Mucosa of stomach (tissue), 1 donor: ENCODE measurements around the gene GUCY2D.

Experiments used
- H3K27me3 ChIP-seq: one replicate; pipeline ENCODE4 v1.7.0; 2013; ENCODE audit warnings: mild to moderate bottlenecking, low read length; ENCODE audit not compliant: control insufficient read depth, insufficient read depth
- H3K36me3 ChIP-seq: one replicate; pipeline ENCODE4 v1.7.0; 2013; ENCODE audit warnings: low read length; ENCODE audit not compliant: control insufficient read depth, insufficient read depth
- H3K4me1 ChIP-seq: one replicate; pipeline ENCODE4 v1.7.0; 2013; ENCODE audit warnings: mild to moderate bottlenecking, low read length; ENCODE audit not compliant: control insufficient read depth, insufficient read depth
- H3K4me3 ChIP-seq: one replicate; pipeline ENCODE4 v1.7.0; 2013; ENCODE audit warnings: low read length
- H3K9ac ChIP-seq: one replicate; pipeline ENCODE4 v1.7.0; 2013; ENCODE audit warnings: mild to moderate bottlenecking, low read length, moderate library complexity
- H3K9me3 ChIP-seq: one replicate; pipeline ENCODE4 v1.7.0; 2013; ENCODE audit warnings: mild to moderate bottlenecking, low read length, moderate library complexity; ENCODE audit not compliant: control insufficient read depth
- donor health status: Pancreatic carcinoma.

Gene GUCY2D

DNA sequence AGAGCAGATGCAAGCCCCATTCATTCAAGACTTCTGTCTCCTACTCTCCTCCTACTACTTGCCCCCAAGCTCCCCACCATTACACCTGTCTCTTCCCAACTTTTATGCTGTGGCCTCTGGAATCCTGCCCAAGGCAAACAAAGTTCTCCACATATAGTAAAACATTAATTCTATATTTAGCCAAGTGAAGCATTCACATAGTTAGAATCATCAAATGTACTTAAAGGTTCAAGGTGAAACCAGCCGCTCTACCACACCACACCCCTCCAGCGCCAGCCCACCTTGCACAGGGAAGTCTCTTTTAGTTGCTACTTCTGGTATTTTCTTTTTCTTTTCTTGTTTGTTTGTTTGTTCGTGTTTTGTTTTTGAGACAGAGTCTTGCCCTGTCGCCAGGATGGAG is 25.4 kb upstream of the GUCY2D start:
- Histone ChIP-seq H3K9ac (no peak overlapping the region), H3K27me3 (peaks cover 6% of the 10 kb centered on the region), H3K4me3 (no peak overlapping the region), H3K9me3 (no peaks in the 10 kb centered on the region), H3K36me3 (no peaks in the 10 kb centered on the region), H3K4me1 (no peaks in the 10 kb centered on the region)

DNA sequence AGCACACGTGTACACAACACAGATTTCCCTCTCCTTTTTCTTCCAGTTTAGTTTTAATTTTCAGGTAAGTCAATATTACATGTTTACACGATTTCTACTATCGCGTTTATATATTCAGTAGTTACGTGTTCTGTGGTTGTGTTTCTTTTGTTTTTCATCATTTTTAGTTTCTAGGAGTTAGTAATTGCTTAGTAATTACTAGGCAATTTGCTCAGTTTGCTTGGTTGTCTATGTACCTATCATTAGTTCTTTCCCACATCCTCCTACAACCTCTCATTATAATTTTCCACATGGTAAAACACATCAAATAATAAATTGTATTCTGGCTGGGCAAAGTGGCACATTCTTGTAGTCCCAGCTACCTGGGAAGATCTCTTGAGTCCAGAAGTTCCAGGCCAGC is 24.6 kb upstream of the GUCY2D start:
- no peaks in the 10 kb centered on the region for H3K9me3 ChIP-seq
- peaks cover 6% of the 10 kb centered on the region for H3K27me3 ChIP-seq
- H3K4me3 ChIP-seq, result no peak overlapping the region
- no peaks in the 10 kb centered on the region for H3K36me3 ChIP-seq
- no peaks in the 10 kb centered on the region for H3K4me1 ChIP-seq
- no peak overlapping the region for H3K9ac ChIP-seq

DNA sequence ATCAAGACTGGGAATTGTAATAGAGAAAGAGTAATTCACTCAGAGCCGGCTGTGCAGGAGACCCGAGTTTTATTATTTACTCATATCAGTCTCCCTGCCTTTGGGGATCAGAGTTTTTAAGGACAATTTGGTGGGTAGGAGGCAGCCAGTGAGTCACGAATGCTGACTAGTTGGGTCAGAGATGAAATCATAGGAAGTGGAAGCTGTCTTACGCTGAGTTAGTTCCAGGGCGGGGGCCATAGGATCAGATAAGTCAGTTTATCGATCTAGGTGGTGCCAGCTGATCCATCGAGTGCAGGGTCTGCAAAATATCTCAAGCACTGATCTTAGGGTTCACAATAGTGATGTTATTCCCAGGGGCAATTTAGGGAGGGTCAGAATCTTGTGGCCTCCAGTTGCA is 20.2 kb upstream of the GUCY2D start:
- H3K9me3 ChIP-seq, result no peaks in the 10 kb centered on the region
- H3K27me3 ChIP-seq, result peaks cover 6% of the 10 kb centered on the region
- H3K4me1 ChIP-seq, result no peaks in the 10 kb centered on the region
- no peak overlapping the region for H3K9ac ChIP-seq
- no peaks in the 10 kb centered on the region for H3K36me3 ChIP-seq
- H3K4me3 ChIP-seq, result no peak overlapping the region

DNA sequence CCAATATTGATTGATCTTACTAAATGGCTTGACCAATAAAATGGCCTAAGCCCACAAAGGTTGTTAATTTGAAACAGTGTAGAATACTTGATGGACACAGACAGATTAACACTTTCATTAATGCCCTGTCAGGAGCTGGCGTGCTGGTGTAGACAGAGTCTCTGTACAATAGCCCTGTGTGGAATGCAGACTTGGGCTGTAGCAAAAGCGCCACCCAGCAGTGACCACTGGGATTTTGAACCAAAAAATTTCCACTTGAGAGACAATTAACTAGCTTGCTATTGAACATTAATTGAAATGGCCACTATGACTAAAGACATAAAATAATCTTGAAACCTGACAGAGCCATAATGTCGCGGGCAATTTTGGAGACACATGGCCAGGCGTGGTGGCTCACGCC is 19.7 kb upstream of the GUCY2D start:
- H3K9me3 ChIP-seq, result no peaks in the 10 kb centered on the region
- no peak overlapping the region for H3K9ac ChIP-seq
- no peaks in the 10 kb centered on the region for H3K4me1 ChIP-seq
- H3K27me3 ChIP-seq, result peaks cover 6% of the 10 kb centered on the region
- H3K4me3 ChIP-seq, result no peak overlapping the region
- H3K36me3 ChIP-seq, result no peaks in the 10 kb centered on the region

DNA sequence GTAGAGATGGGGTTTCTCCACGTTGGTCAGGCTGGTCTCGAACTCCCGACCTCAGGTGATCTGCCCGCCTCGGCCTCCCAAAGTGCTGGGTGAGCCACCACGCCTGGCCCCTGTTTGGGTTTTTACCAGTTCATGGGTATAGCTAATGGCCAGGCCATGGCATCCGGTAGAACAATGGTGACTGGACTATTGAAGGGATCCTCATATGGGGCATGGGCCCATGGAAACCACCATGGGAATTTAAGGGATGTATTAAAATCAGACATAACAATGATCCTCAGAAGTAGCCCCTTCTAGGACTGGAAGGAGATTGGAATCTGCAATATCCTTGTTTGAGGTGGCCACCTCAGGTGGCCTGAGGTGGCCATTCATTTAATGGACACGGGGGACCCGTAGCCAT is 17.5 kb upstream of the GUCY2D start:
- no peaks in the 10 kb centered on the region for H3K36me3 ChIP-seq
- no peak overlapping the region for H3K4me3 ChIP-seq
- no peaks in the 10 kb centered on the region for H3K9me3 ChIP-seq
- no peaks in the 10 kb centered on the region for H3K4me1 ChIP-seq
- no peak overlapping the region for H3K9ac ChIP-seq
- H3K27me3 ChIP-seq, result peaks cover 6% of the 10 kb centered on the region

DNA sequence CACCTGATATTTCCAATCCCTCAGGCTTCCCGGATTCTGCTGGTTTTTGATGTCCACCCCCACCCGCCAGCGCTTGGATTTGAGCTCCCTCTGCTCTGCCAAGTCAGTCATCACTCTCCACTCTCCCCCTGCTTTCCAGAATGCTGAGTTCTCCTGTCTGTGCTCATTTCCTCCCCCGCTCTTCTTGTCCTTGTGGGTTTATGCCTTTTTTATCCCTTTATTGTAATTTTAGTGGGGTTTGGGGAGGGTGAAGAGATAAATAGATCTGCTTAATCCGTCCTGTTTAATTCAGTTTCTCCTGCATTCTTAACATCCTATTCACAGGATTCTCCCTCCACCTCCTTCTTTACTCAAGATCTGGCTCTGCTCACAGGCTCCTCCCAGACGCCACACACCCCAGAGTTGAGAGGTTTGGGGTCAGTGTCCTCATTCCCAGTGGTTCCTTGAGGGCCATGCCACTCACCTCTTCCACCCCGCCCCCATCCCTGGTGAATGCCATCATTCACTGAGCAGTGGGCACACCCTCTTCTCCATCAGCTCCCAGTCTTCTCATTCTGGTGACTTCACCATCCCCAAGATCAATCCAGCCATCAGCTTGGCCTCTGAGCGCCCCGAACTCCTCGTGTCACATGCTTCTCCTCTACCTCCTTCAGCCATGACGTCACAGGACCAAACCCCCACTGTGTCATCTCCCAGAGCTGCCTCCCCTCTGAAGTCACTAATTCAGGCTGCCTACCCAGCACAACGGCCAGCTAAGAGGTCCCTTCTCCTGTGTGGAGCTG is 15.1 kb upstream of the GUCY2D start:
- Histone ChIP-seq H3K4me3 (no peak overlapping the region), H3K9me3 (no peaks in the 10 kb centered on the region), H3K9ac (no peak overlapping the region), H3K36me3 (no peaks in the 10 kb centered on the region), H3K4me1 (no peaks in the 10 kb centered on the region), H3K27me3 (no peaks in the 10 kb centered on the region)

GRCh38 chr17:7988750-7989178 is 13.7 kb upstream of the GUCY2D start:
- no peaks in the 10 kb centered on the region for H3K27me3 ChIP-seq
- no peak overlapping the region for H3K4me3 ChIP-seq
- no peak overlapping the region for H3K9ac ChIP-seq
- H3K9me3 ChIP-seq, result no peaks in the 10 kb centered on the region
- H3K4me1 ChIP-seq, result no peaks in the 10 kb centered on the region
- no peaks in the 10 kb centered on the region for H3K36me3 ChIP-seq

- no peaks in the 10 kb centered on the region for H3K9me3 ChIP-seq
- no peaks in the 10 kb centered on the region for H3K4me1 ChIP-seq
- peaks cover 4% of the 10 kb centered on the region for H3K27me3 ChIP-seq
- peak overlapping the region; percentile 65 for H3K9ac ChIP-seq
- H3K36me3 ChIP-seq, result no peaks in the 10 kb centered on the region
- H3K4me3 ChIP-seq, result peak overlapping the region; percentile 56
These were observed 12.4 kb upstream of the GUCY2D start for GRCh38 chr17:7989781-7990655.

DNA sequence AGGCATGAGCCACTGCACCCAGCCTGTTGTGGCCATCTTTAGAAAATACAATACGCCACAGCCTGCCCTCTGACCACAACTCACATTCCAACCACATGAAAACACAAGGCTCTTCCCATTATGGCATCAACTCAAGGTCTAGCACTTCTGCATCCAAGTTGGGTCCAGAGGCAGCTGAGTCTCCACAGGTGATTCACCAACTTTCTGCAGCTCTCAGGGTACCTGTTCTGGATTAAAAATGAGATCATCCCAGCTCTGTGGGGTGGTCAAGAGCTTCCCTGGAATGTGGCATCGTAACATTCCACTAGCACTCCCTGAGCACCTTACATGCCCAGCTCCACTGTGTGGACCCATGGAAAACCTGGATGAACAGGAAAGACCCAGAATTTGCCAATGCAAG is 9.9 kb upstream of the GUCY2D start:
- peaks cover 7% of the 10 kb centered on the region for H3K4me1 ChIP-seq
- peaks cover 4% of the 10 kb centered on the region for H3K27me3 ChIP-seq
- no peaks in the 10 kb centered on the region for H3K9me3 ChIP-seq
- no peaks in the 10 kb centered on the region for H3K36me3 ChIP-seq
- no peak overlapping the region for H3K4me3 ChIP-seq
- no peak overlapping the region for H3K9ac ChIP-seq

- peaks cover 8% of the 10 kb centered on the region for H3K4me1 ChIP-seq
- no peak overlapping the region for H3K9ac ChIP-seq
- peaks cover 4% of the 10 kb centered on the region for H3K27me3 ChIP-seq
- no peaks in the 10 kb centered on the region for H3K9me3 ChIP-seq
- no peaks in the 10 kb centered on the region for H3K36me3 ChIP-seq
- no peak overlapping the region for H3K4me3 ChIP-seq
These were observed 9.5 kb upstream of the GUCY2D start for GRCh38 chr17:7992924-7993323.

GRCh38 chr17:7993972-7994589 is 8.3 kb upstream of the GUCY2D start:
- H3K4me3 ChIP-seq, result no peak overlapping the region
- peaks cover 10% of the 10 kb centered on the region for H3K27me3 ChIP-seq
- H3K4me1 ChIP-seq, result peaks cover 8% of the 10 kb centered on the region
- H3K9ac ChIP-seq, result no peak overlapping the region
- H3K9me3 ChIP-seq, result no peaks in the 10 kb centered on the region
- no peaks in the 10 kb centered on the region for H3K36me3 ChIP-seq

DNA sequence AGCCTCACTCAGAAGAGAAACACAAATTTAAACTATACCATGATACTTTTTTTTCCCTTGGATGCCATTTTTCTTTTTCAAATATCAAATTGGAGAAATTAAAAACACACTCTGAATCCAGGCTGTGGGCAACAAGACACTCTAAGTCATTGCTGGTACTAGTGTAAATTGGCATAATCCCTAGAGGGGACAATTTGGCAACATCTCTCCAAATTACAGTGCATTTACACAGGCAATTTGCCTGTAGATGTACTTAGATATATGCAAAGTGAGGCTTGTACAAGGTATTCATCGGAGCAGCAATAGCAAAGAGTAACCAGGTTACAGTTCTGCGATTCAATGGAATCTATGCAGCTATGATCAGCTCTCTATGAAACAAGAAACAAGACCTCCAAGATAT is 6.7 kb upstream of the GUCY2D start:
- Histone ChIP-seq H3K9ac (no peak overlapping the region), H3K9me3 (no peaks in the 10 kb centered on the region), H3K36me3 (no peaks in the 10 kb centered on the region), H3K4me1 (peaks cover 8% of the 10 kb centered on the region), H3K27me3 (peaks cover 15% of the 10 kb centered on the region), H3K4me3 (no peak overlapping the region)
